ENCODE results near the gene ADAM8. TPM values are rescaled to one million over a fixed set of nuclear protein-coding genes. Genes with fewer than 3 reads are reported as not detected.

Gene ADAM8
- total and polyA plus RNA-seq, 2 donors (not counting 1 experiment from before 2014, with no cell fraction given) = 0.23 to 2.0 TPM

DNA sequence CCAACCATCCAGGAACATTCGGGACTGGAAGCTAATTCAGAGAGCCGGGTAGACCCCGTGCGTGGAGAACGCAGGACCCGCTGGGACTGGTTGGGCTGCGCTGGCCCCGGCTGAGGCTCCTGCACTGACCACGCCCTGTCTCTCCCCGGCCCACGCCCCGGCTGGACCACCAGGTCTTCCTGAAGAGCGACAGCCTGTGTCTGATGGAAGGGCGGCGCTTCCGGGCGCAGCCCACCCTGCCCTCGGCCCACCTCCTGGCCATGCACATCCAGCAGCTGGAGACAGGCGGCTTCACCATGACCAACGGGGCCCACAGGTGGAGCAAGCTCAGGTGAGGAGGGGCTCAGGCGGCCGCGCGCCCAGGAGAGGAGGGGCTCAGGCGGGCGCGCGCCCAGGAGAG, 56.9 kb downstream of the ADAM8 start:
- no peak overlapping the region for H3K27ac ChIP-seq (ENCODE audit: insufficient read depth, low read length)
- H3K36me3 ChIP-seq (ENCODE audit: control insufficient read depth, insufficient read depth, low read length) = no peaks in the 10 kb centered on the region
- H3K79me2 ChIP-seq (ENCODE audit: control insufficient read depth, insufficient read depth, low read length) = no peaks in the 10 kb centered on the region
- no peaks in the 10 kb centered on the region for H3K9me3 ChIP-seq (ENCODE audit: control insufficient read depth, insufficient read depth, low read depth, low read length)
- H3K9ac ChIP-seq (ENCODE audit: insufficient read depth, low read length) = no peak overlapping the region
- no peak for DNase-seq (ENCODE audit: low read depth in 2 of 2)
- TF ChIP-seq, protein P1, sequence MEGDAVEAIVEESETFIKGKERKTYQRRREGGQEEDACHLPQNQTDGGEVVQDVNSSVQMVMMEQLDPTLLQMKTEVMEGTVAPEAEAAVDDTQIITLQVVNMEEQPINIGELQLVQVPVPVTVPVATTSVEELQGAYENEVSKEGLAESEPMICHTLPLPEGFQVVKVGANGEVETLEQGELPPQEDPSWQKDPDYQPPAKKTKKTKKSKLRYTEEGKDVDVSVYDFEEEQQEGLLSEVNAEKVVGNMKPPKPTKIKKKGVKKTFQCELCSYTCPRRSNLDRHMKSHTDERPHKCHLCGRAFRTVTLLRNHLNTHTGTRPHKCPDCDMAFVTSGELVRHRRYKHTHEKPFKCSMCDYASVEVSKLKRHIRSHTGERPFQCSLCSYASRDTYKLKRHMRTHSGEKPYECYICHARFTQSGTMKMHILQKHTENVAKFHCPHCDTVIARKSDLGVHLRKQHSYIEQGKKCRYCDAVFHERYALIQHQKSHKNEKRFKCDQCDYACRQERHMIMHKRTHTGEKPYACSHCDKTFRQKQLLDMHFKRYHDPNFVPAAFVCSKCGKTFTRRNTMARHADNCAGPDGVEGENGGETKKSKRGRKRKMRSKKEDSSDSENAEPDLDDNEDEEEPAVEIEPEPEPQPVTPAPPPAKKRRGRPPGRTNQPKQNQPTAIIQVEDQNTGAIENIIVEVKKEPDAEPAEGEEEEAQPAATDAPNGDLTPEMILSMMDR (conservative IDR thresholded peaks at IDR 0.05 in 1 of 2, IDR thresholded peaks at IDR 0.05 in 1 of 2; ENCODE audit: low read depth in 1 of 2, low read length in 2 of 2) = no peak
- no peak for TF ChIP-seq EZH2 (IDR thresholded peaks at IDR 0.05; ENCODE audit: low read length, missing control alignments)
- H2AFZ ChIP-seq (ENCODE audit: low read length) = no peak overlapping the region
- no peak overlapping the region for H3K4me2 ChIP-seq (ENCODE audit: extremely low read depth, insufficient read depth, low read length)
- H3K4me3 ChIP-seq (replicated peaks in 1 of 4; ENCODE audit: control extremely low read depth in 1 of 4, insufficient read depth in 1 of 4, low read depth in 3 of 4, low read length in 4 of 4) = no peak overlapping the region
- H3K4me1 ChIP-seq (ENCODE audit: control insufficient read depth, extremely low read depth, insufficient read depth, low read length) = no peaks in the 10 kb centered on the region
- H4K20me1 ChIP-seq (ENCODE audit: control insufficient read depth, extremely low read depth, insufficient read depth, low read length) = no peaks in the 10 kb centered on the region
- no peaks in the 10 kb centered on the region for H3K27me3 ChIP-seq (ENCODE audit: control insufficient read depth, insufficient read depth, low read length)

DNA sequence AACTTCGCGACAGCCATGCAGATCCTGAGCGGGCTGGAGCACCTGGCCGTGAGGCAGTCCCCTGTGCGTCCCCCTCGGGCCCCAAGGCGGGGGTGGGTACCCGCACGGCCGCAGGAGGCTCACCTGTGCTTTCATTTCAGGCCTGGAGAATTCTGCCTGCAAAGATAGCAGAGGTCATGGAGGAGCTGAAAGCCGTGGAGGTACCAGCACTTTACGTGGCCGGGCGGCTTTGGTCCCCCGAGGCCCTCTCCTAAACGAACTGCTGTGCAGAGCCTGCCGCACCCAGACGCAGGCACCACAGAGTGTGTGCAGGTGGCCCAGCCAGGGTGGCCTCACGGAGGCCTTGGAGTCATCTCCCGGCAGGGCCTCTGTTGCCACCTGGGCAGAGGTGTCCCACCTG, 57.8 kb downstream of the ADAM8 start:
- DNase-seq (ENCODE audit: low read depth in 2 of 2) = no peak
- Histone ChIP-seq H3K9me3 (ENCODE audit: control insufficient read depth, insufficient read depth, low read depth, low read length) (no peaks in the 10 kb centered on the region), H3K36me3 (ENCODE audit: control insufficient read depth, insufficient read depth, low read length) (no peaks in the 10 kb centered on the region), H3K9ac (ENCODE audit: insufficient read depth, low read length) (no peak overlapping the region), H4K20me1 (ENCODE audit: control insufficient read depth, extremely low read depth, insufficient read depth, low read length) (no peaks in the 10 kb centered on the region), H3K4me1 (ENCODE audit: control insufficient read depth, extremely low read depth, insufficient read depth, low read length) (no peaks in the 10 kb centered on the region), H3K27me3 (ENCODE audit: control insufficient read depth, insufficient read depth, low read length) (no peaks in the 10 kb centered on the region), H3K4me3 (replicated peaks in 1 of 4; ENCODE audit: control extremely low read depth in 1 of 4, insufficient read depth in 1 of 4, low read depth in 3 of 4, low read length in 4 of 4) (no peak overlapping the region), H3K4me2 (ENCODE audit: extremely low read depth, insufficient read depth, low read length) (no peak overlapping the region), H3K79me2 (ENCODE audit: control insufficient read depth, insufficient read depth, low read length) (no peaks in the 10 kb centered on the region), H2AFZ (ENCODE audit: low read length) (no peak overlapping the region), H3K27ac (ENCODE audit: insufficient read depth, low read length) (no peak overlapping the region)
- no peak for TF ChIP-seq EZH2 (IDR thresholded peaks at IDR 0.05; ENCODE audit: low read length, missing control alignments)
- TF ChIP-seq, protein P1 (conservative IDR thresholded peaks at IDR 0.05 in 1 of 2, IDR thresholded peaks at IDR 0.05 in 1 of 2; ENCODE audit: low read depth in 1 of 2, low read length in 2 of 2) = no peak

DNA sequence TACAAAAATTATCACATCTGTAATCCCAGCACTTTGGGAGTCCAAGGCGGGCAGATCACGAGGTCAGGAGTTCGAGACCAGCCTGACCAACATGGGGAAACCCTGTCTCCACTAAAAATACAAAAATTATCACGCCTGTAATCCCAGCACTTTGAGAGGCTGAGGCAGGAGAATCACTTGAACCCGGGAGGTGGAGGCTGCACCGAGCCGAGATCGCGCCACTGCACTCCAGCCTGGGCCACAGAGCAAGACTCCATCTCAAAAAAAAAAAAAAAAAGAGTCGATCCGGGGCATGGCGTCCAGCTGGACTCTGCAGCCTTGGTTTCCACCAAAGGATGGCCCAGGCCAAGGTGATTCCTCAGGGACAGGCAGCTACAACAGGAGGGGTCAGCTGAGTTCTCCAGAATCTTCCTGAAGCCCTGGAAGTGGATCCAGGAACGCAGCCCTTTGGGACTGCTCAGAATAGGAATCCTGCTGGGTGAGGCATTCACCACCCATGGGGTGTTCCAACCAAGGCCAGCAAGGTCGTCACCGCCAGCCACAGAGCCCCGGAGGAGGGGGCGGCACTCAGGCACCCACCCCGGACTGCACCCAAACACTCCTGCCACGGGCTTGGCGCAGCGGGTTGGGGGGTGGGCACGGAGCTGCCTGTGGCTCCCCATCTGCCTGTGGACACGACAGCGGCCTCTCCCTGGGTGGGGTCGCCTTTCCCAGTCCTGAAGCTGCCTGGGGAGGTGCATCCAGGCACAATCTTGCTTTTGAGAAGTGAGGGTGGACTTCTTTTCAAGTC, 58.7 kb downstream of the ADAM8 start:
- Histone ChIP-seq H3K4me1 (ENCODE audit: control insufficient read depth, extremely low read depth, insufficient read depth, low read length) (no peaks in the 10 kb centered on the region), H3K9me3 (ENCODE audit: control insufficient read depth, insufficient read depth, low read depth, low read length) (no peaks in the 10 kb centered on the region), H3K4me2 (ENCODE audit: extremely low read depth, insufficient read depth, low read length) (no peak overlapping the region), H3K27ac (ENCODE audit: insufficient read depth, low read length) (no peak overlapping the region), H3K9ac (ENCODE audit: insufficient read depth, low read length) (no peak overlapping the region), H3K4me3 (replicated peaks in 1 of 4; ENCODE audit: control extremely low read depth in 1 of 4, insufficient read depth in 1 of 4, low read depth in 3 of 4, low read length in 4 of 4) (no peak overlapping the region), H3K36me3 (ENCODE audit: control insufficient read depth, insufficient read depth, low read length) (no peaks in the 10 kb centered on the region), H3K27me3 (ENCODE audit: control insufficient read depth, insufficient read depth, low read length) (no peaks in the 10 kb centered on the region), H4K20me1 (ENCODE audit: control insufficient read depth, extremely low read depth, insufficient read depth, low read length) (no peaks in the 10 kb centered on the region), H2AFZ (ENCODE audit: low read length) (no peak overlapping the region), H3K79me2 (ENCODE audit: control insufficient read depth, insufficient read depth, low read length) (no peaks in the 10 kb centered on the region)
- TF ChIP-seq, protein P1 (conservative IDR thresholded peaks at IDR 0.05 in 1 of 2, IDR thresholded peaks at IDR 0.05 in 1 of 2; ENCODE audit: low read depth in 1 of 2, low read length in 2 of 2) = no peak
- no peak for TF ChIP-seq EZH2 (IDR thresholded peaks at IDR 0.05; ENCODE audit: low read length, missing control alignments)
- DNase-seq (ENCODE audit: low read depth in 2 of 2) = no peak
